Measurements from ENCODE around the gene TRIM27.
"Not testable (repeated sequence)": the region's sequence is repeated elsewhere in the genome, so short reads cannot be mapped to it uniquely, and the experiment has no call there.

The TRIM27 gene

DNA sequence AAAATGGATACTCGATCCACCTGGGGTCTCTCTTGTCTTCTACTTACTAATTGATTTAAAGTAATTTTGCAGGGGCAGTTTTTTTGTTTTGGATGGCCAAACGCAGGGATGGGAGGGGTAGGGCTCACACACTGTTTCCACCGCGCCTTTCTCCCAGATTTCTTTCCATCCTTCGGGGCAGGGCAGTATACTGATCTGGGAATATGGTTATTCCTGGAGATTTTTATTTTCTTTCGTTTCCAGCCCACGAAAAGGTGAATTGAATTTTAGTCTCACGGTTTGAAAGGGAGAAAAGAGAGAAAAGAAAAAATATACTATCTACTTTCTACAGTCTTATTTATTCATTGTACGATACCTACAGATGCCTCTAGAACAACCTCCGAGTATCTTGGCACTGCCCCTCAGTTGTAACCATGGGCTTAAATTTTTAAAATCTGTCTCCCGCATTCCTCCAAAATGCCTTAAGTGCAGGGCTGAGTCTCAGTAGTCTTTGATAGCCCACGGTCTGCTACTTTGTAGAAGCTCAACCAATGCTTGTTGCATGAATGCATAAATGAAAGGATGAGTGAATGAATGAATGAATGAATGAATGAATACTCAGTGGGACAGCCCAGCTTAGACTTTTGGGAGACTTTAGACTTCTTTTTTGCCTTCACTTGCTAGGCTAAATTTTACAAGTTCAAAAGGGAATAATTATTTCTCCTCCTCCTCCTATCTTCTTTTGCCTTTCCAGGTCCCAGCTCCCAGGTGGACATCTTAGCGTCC lies 18.1 kb upstream of the TRIM27 start:
- no peak for DNase-seq

DNA sequence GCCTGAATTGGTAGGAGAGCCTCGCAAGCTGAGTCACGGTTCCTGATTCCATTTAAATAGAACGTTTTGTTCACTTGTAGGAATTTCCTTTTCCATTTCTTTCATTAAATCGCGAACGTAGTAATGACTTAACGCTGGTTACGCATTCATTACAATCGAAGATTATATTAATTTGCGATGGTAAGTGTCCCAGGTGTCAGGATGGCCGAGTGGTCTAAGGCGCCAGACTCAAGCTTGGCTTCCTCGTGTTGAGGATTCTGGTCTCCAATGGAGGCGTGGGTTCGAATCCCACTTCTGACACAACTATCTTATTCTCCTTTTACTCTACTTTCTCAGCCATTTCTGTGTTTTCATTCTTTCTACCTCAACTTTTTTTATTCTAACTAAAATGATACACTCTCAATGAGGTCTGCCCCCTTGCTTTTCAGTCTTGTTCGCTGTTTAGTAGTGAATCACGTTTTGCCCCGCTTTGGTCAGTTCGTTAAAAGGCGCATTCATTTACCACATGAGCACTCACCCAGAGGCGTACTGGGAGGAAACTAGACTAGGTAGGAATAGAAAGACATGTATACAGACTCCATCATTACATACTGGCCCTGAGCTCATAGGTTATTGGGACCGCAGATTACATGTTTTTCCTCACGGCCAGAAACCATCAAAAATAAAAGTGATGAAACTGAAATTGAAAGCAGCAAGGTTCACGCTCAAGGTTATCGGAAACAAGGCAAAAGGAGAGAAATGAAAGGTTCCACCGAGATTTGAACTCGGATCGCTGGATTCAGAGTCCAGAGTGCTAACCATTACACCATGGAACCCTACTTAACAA lies 17.3 kb upstream of the TRIM27 start:
- peak; percentile 63 to 67 for DNase-seq

DNA sequence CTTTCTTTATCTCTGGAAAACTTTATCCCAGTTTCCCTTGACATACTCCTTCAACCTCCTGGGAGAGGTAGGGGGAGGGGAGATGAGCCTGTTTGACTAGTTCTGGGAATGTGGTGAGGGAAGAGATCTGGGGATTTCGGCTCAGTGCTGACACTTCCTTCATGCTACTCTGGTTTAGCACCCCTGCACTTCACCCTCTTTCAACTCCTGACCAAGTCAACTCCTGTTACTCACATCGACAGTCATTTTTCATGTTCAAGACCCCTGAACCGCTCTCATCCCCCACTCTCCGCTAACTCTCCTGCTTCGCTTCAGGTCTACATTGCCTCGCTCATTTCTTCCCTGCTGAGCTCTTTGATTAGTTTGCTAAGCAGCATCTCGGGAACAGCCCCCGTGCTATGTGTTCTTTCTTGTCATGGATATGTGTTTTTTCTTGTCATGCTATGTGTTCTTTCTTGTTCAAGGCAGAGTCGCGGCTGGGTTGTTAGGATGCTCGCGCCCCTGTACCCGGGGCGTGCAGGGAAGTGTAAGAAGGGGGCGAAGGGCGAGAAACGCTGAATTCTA lies 16.6 kb upstream of the TRIM27 start:
- peak; percentile 63 to 66 for DNase-seq

DNA sequence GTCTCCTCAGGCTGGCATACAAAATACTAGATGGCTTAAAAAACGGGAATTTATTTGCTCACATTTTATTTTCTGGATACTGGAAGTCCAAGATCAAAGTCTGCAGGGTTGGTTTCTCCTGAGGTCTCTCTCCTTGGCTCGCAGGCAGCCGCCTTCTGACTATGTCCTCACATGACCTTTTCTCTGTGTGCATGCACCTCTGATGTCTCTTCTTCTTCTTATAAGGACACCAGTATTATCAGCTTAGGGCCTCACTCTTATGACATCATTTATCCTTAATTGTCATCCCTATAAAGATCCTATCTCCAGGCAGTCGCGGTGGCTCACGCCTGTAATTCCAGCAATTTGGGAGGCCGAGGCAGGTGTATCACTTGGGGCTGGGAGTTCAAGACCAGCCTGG lies 9.3 kb upstream of the TRIM27 start:
- DNase-seq = no peak

DNA sequence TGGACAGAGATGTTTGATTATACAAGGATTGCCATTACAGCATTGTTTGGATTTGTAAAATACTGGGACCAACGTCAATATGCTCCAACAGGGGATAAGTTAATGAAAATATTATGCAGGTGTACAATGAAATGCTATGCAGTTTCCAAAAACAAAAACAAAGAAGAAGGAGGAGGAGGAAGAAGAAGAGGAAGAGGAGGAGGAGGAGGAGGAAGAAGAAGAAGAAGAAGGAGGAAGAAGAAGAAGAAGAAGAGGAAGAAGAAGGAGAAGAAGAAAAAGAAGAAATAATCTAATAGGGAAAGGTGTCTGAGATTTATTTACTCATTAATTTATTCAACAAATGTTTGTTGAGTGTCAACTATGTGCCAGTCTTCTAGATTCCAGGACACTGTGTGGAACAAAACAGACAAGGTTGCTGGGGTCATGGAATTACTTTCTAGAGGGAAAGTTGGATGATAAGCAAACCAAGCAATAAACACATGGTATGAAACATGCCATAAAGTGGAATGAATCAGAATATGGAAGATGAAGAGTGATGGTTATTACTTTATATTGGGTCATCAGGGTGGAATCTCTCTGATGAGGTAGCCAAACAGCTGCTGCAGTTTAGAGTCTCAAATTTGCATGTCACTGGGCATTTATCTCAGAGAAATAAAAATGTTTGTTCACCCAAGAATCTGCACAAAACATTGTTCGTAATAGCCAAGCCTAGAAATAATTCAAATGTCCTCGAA lies 6.3 kb upstream of the TRIM27 start:
- no peak for DNase-seq

DNA sequence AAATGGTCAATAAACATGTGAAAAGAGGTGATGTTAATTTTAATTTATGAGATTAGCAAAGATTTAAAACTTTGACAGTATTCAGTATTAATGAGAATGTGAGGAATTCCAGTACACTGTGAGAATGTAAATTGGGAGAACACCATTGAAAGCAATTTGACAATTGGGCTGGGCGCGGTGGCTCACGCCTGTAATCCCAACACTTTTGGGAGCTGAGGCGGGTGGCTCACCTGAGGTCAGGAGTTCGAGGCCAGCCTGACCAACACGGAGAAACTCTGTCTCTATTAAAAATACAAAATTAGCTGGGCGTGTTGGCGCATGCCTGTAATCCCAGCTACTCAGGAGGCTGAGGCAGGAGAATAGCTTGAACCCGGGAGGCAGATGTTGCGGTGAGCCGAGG lies 5.6 kb upstream of the TRIM27 start:
- not testable (repeated sequence) for DNase-seq

DNA sequence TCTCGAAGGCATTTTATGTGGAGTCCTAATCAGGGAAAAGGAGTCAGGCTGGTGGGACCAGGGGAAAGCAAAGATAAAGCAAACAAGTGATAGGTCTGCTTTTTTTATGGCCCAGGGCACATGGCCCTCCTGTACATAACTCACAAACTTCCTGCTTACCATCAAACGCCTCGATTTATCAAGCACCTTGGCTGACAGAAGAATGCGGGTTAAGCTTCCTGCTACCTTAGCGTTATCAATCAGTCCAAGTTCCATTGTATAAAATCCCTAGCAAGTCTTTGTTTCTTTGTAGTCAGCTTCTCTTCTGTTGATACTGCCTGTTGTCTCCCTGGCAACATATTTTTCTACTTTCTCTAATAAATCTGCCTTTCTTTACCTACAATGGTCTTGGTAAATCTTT lies 4.1 kb upstream of the TRIM27 start:
- DNase-seq = no peak

DNA sequence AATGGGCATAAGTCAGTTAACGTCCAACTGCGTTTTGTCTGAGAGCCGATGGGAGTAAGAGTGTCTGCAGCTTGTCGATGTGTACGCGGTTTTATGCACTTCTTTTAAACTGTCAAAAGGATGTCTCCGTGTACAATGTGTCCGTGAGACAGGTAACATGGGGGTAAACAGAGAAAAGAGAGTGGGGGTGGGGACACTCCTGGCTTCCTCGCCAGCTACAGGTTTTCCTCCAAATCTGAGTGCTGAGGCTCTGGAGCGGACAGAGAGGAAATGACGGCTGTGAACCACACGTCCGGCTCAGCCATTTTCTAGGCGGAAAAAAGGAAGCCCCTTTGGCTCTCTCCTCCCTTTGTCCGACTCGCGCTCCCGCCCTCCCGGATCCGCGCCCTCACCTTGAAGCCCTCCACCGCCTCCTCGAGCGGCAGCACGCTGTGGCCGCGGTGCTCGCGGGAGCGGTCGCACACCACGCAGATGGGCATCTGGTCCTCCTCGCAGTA lies 916 bp downstream of the TRIM27 start:
- peak in 1 of 2 donors; percentile 37 for DNase-seq

DNA sequence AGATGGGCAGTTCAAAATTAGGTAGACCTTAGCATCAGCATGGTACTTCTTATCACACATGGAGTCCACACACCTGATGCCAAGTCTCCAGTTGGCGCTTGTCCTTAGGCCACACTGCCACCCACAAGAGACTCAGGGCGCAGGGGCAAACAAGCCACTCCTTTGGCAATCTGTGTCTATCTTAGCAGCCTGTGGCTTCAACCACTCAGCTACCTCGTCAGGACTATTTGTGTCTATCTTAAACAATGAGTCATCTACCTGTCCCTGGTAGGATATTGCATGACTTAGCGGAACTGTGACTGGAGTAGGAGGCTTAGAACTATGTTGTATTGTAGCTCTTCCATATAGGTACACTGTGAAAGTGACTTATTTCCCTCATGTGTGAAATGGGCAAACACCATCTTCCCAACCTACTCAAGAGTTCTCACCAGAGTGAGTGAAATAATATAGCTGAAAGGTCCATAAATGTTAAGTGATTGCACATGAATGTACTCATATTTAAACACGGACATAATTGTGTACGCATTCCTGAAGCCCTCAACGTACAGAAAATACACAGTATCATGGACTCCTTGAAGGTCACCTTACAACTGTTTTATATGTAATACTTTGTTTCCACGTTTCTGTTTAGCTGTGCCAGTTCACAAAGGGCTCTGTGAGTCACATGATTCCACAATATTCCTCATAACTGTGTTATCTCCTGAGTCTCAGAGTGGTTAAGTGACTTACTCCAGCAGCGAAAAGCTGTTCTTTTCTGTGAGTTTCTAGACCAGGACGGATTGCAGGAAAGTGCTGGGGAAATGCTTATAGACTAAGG lies 1.6 kb downstream of the TRIM27 start:
- DNase-seq = no peak

DNA sequence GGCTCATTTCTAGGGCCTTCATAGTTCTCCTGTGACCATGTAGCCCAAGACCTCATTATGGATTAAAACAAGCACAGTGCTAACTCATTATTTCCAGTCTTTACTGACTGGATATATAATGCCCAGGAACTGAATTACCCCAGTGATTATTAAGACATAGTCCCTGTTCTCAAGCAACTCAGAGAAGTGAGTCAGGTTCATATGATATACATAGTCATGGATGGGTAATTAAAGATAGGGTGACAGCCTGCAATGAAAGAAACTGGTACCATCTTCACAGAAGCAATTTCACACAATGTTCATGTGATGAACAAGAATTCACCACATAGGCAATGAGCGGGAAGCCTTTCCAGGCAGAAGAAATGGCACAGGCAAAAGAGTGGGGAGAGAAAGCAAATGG lies 3.5 kb downstream of the TRIM27 start:
- DNase-seq = no peak

DNA sequence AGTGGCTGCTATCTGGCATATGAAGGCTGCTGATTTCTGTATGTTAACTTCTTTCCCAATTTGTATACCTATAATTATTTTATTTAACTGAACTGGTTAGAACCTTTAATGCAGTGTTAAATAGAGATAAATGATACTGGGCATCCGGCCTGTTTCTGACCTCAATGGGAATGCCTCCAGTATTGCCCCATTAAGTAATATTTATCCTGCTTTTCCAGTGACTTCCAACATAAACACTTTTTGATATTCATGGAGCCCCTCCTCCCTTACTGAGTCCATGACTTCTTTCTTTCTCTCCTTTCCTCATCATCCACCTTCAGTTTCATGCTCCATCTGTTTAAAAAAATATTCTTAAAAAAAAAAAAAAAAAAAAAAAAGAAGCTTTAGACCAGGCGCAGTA lies 8.8 kb downstream of the TRIM27 start:
- DNase-seq = no peak

DNA sequence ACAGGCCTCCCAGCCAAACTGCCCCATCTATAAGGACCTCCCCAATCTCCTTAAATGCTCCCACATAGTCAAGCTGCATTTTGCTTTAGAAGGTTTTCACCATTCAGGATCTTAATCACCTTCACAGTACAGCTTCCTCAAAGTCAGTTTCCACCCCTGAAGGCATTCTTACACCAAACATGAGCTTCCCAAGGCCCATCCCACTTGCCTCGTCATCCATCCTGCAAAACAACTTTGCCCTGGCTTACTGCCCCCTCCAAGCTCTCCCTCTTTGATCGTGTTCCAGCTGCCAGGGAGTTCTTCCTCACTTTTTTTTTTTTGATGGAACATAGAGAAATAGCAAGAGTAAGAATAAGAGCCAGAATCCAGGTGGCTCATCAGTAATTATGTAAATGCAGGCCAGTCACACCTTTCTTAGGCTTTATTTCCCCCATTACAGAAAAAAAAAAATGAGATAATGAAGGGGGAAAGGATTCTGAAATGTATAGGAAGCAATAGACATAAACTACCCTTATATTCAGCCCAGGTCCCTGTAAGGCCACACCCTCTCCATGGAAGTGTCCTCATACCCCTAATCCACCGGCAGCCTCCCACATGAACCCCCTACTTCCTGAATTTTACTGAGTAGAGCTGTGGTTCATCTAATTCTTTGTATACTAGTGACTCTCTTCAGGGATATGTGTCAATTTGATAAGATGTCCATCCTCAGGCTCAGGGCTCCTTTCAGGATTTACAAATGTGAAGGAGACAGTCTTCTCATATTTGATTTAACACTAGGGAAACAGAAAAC lies 12.7 kb downstream of the TRIM27 start:
- no peak for DNase-seq

DNA sequence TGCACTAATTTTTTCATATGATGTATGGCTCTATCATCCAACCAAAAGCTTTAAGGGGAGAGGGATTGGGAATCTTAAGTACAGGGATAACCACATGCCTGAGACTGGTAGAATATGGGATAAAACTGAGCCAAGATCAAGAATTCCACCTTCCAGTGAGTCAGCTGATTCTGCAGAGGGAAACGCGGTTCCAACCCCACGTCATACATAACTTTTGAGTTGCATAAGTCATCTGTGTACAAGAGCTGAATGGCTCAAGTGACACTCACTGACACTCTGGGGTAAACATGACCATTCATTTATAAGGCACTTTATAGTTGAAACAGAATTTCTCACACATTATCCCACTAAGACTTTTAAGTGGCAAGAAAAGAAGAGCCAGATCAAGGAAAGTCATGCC lies 16.4 kb downstream of the TRIM27 start:
- no peak for DNase-seq

DNA sequence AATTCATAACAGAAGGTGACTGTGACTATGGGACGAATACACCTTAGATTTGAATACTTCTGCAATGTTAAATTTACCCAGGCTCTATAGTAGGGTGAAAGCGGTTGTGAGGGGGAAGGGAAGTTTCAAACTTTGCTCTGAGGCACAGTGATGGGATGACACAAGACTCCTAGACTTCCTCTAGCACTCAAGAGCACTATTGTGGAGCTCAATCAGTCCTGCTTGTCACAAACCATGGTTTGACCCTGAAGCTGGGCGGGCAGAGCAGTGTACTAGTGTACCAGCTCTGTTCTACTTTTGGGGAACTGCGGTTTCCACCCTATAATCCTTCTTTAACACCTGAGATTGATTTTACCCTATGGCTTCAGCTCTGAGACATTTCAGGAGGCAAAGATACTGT lies 17.1 kb downstream of the TRIM27 start:
- DNase-seq = no peak

DNA sequence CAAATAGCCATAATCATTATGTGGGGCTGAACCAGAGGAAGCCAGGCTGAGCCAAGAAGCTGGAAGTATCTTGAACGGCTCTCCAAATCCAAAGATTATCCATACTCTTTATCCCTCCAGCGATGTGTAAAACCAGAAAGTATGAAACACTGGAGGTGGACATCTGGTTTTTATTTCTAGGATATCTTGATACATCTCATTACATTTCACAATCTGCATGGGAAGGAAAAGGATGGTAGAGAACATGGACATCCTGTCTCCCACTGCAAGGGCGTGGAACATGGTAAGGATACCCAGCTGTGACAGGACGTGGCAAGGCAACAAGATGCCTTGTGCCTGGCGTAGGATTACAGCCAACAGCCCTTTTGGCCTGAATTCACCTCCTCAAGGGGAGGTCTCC lies 20.1 kb downstream of the TRIM27 start:
- no peak for DNase-seq

DNA sequence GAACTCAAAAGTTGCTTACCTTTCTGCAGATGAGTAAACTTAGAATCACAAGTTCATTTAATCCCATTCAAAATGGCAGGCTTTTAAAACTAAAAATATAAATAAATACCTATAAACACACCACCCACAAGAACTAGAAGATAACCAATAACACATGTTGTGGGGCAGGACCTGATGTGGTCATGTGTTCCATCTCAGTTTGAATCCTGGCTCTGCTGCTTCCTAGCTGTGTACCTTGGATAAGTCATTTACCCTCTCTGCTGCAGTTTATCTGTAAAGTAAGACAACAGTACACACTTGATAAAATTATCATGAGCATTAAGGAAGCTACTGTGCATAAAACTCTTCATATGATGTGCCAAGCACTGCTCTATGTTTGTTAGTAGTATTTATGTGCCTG lies 22.0 kb downstream of the TRIM27 start:
- no peak for DNase-seq

DNA sequence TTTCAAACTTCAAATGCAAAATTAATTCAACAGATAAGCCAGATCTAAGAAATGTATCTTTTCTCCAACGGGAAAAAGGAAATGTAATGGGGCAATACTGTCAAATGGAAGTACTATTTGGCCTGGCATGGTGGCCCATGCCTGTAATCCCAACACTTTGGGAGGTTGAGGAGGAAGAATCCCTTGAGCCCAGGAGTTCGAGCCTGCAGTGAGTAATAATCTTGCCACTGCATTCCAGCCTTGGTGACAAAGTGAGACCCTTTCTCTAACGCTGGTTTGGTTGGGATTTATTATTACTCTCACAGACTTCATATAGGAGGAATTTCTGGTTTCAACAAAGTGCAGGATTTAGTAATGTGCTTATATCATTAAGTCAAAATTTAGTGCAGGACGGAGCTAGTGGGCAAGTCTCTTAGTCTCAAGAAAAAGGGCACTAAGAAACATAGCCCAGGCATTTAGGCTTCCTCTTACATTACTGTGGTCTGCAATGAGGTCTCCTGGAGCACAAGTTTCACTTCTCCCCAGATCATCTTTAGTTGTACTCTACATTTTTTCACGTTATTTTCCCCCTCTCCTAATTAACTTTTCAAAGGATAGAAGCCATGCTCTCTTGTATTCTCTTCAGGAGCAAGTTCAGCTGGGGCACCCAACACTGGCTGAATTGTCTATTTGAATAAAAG lies 23.1 kb downstream of the TRIM27 start:
- DNase-seq = no peak

DNA sequence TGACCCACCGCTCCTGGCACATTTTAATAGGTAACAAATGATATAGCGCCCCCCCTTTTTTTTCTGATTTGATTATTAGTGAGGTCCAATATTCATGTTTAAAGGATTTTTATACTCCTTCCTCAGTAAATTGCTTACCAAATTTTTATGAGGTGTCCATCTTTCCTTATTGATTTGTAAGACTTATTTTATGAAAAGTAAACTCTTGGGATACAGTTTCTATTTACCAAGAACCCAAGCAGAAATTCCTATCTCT lies 25.1 kb downstream of the TRIM27 start:
- no peak for DNase-seq

DNA sequence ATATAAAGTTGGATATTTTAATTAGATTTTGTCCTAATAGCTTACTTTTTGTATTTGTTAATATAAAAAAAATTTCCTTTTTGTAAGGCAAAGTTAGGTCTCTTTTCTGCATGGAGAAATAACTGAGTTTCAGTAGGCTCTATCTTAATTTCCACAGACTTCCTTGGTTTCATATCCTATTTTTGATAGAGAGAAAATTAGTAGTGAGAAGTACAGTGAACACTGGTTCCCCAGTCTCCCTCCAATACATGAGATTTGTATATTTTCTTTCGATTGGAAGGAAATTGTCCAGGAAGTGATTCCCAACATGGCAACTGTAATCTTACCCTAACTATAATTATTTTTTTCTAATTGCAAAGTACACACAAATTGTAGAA lies 26.4 kb downstream of the TRIM27 start:
- DNase-seq = no peak

DNA sequence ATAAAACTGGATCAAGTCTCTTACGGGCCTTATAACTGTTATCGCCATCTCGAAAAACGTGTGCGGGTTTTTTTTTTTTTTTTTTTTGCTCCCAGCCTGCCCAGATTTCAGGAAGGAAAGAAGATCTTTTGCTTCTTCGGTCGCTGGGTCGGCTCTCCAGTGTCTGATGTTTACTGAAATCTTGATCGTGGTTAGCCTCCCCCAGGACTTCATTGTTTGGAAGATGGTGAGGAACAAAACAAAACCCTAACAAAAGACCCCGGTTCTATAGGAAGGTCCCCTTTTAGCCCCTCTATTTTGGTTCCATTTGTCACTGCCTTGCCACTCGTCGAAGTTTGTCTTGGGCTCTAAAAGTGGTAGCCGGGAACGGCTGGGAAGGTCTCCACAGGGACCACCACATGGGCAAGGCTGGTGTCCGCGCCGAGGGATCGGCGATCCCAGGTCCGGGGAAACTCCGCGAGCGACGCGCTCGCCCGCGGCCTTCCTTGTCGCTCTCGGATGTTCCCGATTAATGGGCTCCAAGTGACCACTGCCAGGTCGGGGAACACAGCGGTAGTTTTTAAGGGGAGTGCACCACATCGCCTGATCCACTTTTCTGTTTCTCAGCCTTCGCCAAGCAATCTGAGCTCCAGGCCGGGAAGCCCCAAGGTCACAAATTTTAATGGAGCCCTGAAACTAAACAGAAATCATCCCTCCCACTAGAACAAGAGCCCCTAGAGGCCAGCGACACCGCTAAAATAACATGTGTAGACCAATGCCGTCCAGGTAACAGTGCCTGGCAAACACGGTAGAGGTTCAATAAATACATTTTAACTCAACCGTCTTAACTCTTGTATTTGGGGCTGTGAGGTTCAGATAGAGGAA lies 27.0 kb downstream of the TRIM27 start:
- DNase-seq = peak; percentile 38 to 77
